Ishikawa (cell line): ENCODE results near the gene RNF220.

Source experiments
- CEBPB ChIP-seq: IDR thresholded peaks from 2 replicates; pipeline ENCODE4 v1.6.1; 2012
- CREB1 ChIP-seq: IDR thresholded peaks from 2 replicates; pipeline ENCODE4 v1.6.1; 2012; ENCODE audit warnings: low read depth
- EGR1 ChIP-seq: IDR thresholded peaks from 2 replicates; pipeline ENCODE4 v1.6.1; 2012
- EP300 ChIP-seq: IDR thresholded peaks from 2 replicates; pipeline ENCODE4 v1.6.1; 2012; ENCODE audit warnings: borderline replicate concordance
- FOXM1 ChIP-seq: IDR thresholded peaks from 2 replicates; pipeline ENCODE4 v1.6.1; 2012; ENCODE audit warnings: low read depth, borderline replicate concordance
- NFIC ChIP-seq: IDR thresholded peaks from 2 replicates; pipeline ENCODE4 v1.6.1; 2012
- RAD21 ChIP-seq: IDR thresholded peaks from 2 replicates; pipeline ENCODE4 v1.6.1; 2012; ENCODE audit warnings: low read depth
- TAF1 ChIP-seq: IDR thresholded peaks from 2 replicates; pipeline ENCODE4 v1.6.1; 2012; ENCODE audit warnings: low read depth, mild to moderate bottlenecking
- TCF12 ChIP-seq: IDR thresholded peaks from 2 replicates; pipeline ENCODE4 v1.6.1; 2012; ENCODE audit warnings: low read depth
- TEAD4 ChIP-seq: IDR thresholded peaks from 2 replicates; pipeline ENCODE4 v1.6.1; 2012
- YY1 ChIP-seq: IDR thresholded peaks from 2 replicates; pipeline ENCODE4 v1.6.1; 2012; ENCODE audit warnings: low read depth
- ZBTB7A ChIP-seq: IDR thresholded peaks from 2 replicates; pipeline ENCODE4 v1.6.1; 2012; ENCODE audit warnings: low read depth
- TF ChIP-seq, protein P1 (sequence below): IDR thresholded peaks from 2 replicates; pipeline ENCODE4 v1.6.1; 2012
- TF ChIP-seq, protein P2 (sequence below): IDR thresholded peaks from 2 replicates; pipeline ENCODE4 v1.6.1; 2012; ENCODE audit warnings: low read depth, mild to moderate bottlenecking
- TF ChIP-seq, protein P3 (sequence below): IDR thresholded peaks from 2 replicates; pipeline ENCODE4 v1.6.1; 2012

RNF220 gene

DNA sequence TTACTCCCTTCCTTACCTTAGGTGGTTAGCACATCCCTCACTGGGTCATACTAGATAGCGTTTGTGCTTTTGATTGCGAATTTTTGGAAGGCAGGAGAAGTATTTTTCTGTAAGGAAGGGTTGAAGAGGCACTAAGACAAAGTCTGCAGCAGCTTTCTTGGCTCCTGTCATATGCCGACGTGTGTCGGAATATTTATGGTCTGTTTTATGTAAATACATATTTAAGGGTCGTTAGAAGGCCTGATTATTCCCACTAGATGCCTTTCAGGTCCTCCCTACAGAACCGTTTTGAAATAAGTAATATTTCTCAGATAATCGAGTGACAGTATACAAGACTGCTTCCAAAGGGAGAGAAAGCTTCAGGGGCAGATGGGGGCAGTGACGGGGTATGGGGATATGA lies 10.0 kb downstream of the RNF220 start:
- TF ChIP-seq TAF1: no peak
- no peak for TF ChIP-seq EP300
- no peak for TF ChIP-seq TCF12

DNA sequence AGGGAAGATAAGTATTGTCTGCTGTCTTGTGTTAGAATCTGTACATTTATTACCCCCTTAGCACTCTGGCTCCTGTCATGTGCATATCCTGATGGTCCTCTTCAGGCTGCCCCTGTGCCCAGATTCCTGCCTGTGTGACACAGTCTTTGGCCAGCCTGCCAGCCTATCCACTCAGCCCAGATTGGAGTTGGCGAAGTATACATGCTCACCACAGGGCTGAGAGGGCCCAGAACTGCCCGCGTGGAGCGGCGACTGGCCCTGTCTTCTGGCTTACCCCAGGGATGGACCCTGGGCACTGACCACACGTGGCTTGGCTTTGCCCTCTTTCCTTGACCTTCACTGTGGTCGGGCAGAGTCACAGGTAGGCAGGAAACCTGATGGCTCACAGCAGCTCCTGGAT lies 11.4 kb downstream of the RNF220 start:
- TF ChIP-seq TAF1: no peak
- TF ChIP-seq, protein P1, sequence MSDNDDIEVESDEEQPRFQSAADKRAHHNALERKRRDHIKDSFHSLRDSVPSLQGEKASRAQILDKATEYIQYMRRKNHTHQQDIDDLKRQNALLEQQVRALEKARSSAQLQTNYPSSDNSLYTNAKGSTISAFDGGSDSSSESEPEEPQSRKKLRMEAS: no peak
- TF ChIP-seq NFIC: no peak
- TF ChIP-seq TCF12: no peak
- no peak for TF ChIP-seq EP300
- TF ChIP-seq ZBTB7A: no peak
- no peak for TF ChIP-seq TEAD4
- no peak for TF ChIP-seq FOXM1
- TF ChIP-seq YY1: no peak
- no peak for TF ChIP-seq CREB1
- no peak for TF ChIP-seq RAD21
- no peak for TF ChIP-seq CEBPB
- TF ChIP-seq EGR1: no peak
- TF ChIP-seq, protein P2, sequence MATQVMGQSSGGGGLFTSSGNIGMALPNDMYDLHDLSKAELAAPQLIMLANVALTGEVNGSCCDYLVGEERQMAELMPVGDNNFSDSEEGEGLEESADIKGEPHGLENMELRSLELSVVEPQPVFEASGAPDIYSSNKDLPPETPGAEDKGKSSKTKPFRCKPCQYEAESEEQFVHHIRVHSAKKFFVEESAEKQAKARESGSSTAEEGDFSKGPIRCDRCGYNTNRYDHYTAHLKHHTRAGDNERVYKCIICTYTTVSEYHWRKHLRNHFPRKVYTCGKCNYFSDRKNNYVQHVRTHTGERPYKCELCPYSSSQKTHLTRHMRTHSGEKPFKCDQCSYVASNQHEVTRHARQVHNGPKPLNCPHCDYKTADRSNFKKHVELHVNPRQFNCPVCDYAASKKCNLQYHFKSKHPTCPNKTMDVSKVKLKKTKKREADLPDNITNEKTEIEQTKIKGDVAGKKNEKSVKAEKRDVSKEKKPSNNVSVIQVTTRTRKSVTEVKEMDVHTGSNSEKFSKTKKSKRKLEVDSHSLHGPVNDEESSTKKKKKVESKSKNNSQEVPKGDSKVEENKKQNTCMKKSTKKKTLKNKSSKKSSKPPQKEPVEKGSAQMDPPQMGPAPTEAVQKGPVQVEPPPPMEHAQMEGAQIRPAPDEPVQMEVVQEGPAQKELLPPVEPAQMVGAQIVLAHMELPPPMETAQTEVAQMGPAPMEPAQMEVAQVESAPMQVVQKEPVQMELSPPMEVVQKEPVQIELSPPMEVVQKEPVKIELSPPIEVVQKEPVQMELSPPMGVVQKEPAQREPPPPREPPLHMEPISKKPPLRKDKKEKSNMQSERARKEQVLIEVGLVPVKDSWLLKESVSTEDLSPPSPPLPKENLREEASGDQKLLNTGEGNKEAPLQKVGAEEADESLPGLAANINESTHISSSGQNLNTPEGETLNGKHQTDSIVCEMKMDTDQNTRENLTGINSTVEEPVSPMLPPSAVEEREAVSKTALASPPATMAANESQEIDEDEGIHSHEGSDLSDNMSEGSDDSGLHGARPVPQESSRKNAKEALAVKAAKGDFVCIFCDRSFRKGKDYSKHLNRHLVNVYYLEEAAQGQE: no peak

DNA sequence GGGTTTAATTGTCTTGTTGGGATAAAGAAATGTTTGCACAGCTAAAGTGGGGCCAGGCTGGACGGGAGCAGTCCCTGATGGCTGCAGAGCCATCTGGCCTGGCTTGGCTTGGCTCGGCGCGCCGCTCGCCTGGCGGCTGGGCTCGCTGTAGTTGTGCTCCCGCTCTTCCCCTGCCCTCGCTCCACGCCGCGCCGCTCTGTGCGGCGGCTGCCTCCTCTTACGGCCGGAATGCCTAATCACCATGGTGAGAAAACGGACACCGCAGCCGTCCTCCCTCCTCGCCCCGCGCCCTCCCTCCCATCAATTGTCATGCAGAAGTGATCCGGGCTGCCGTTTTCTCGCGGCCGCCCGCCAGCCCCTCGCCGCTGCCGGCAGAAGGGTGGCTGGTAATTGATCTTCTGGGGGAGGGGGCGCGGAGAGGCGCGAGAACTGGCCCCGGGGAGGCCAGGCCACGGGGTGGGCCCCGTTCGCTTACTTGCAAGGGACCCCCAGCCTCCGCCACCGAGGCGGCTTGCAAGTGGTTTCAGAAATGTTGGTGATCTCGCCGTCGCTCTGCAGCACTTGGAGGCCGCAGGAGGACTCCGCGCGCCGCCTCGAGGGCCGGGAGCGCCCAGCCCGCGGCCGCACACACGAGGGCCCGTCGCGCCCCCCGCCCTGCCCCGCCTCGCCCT lies 12.4 kb downstream of the RNF220 start:
- TF ChIP-seq TCF12: no peak
- TF ChIP-seq, protein P3, sequence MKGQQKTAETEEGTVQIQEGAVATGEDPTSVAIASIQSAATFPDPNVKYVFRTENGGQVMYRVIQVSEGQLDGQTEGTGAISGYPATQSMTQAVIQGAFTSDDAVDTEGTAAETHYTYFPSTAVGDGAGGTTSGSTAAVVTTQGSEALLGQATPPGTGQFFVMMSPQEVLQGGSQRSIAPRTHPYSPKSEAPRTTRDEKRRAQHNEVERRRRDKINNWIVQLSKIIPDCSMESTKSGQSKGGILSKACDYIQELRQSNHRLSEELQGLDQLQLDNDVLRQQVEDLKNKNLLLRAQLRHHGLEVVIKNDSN: no peak
- TF ChIP-seq CREB1: no peak
- no peak for TF ChIP-seq NFIC
- TF ChIP-seq YY1: no peak
- no peak for TF ChIP-seq EGR1
- no peak for TF ChIP-seq TEAD4

DNA sequence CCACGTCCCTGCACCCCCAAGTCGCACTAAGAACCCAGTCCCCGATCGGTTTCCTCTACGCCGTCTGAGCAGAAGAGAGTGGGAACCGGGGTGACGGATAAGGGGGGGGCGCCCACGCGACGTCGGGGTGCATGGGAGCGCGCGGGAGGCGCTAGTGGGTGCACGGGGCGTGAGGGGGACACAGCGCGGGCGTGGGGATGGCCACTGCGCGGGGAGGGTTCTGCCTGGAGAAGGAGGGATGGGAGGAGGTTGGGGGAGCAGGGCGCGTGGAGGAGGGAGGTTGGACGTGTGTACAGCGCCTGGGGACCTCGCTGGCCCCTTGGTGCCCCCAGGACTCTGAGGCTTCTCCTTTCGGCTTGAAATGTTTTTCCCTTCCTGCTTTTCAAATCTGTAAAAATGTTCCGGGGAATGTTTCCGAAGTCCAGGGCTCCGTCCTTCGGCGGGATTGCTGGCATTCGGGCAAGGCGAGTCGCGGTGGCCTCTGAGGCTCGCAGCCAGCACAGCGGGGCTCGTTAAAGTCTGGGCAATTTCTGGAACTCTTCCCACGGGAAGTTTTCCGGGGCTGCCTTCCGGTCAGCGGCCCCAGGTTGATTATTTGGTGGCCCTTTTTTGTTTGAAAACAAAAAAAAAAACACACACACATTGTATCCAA lies 13.1 kb downstream of the RNF220 start:
- TF ChIP-seq, protein P3: no peak
- TF ChIP-seq EGR1 (no peak), TAF1 (no peak), TCF12 (no peak), ZBTB7A (no peak), TEAD4 (no peak), EP300 (no peak), FOXM1 (no peak), RAD21 (no peak), YY1 (no peak), CREB1 (no peak), NFIC (no peak), CEBPB (no peak)
- TF ChIP-seq, protein P1: no peak
- TF ChIP-seq, protein P2: no peak

DNA sequence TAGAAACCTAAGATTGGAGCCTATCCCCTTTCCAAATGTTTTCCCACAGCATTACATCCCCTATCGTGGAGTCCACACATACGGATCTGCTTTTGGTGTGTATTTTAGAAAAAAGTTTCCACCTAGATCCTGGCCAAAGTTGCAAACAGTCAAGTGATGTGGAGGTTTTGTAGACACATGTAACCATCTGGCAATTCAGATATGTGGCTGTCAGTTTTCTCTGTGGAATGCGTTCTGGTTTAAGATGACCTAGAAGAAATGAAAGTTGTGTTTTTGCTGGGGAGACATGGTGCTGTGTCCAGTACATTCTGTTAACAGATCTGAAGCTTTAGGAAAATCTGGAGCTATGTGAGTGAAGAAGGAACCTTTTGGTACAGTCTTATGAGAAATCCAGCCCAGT lies 14.8 kb downstream of the RNF220 start:
- TF ChIP-seq ZBTB7A: no peak
- no peak for TF ChIP-seq TCF12
- TF ChIP-seq, protein P3: no peak
- no peak for TF ChIP-seq EP300
- TF ChIP-seq RAD21: no peak
- TF ChIP-seq EGR1: no peak
- no peak for TF ChIP-seq TEAD4
- TF ChIP-seq FOXM1: no peak

DNA sequence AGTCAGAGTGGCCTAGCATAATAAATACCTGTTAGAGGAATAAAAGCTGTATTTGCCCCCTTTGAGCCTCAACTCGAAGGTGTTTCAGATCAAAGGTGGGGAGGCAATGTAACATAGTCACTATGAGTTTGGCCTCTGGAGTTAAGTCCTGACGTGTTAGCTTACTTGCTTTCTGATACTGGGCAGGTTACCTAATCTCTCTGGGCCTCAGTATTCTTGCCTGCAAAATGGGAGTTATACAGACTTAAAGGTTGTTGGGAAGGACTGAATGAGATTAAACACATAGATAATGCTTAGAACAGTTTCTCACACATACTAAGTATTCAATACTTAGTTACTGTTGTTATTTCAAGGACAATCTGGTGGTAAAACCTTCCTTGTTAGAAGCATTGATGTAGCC lies 15.5 kb downstream of the RNF220 start:
- TF ChIP-seq CEBPB (no peak), TAF1 (no peak), EGR1 (no peak), YY1 (no peak), EP300 (no peak), TCF12 (no peak), CREB1 (no peak), NFIC (no peak)
- TF ChIP-seq, protein P1: no peak
- TF ChIP-seq, protein P2: no peak
- TF ChIP-seq, protein P3: no peak
